AG20443 (cell line): ENCODE data around the gene IFITM5.
A peak's percentile ranks its signal among the peaks of the same experiment; 100 is the strongest.

Experiments
- DNase-seq: peaks from one replicate; pipeline ENCODE4 v3.0.0; 2012; ENCODE audit warnings: low spot score, mixed read lengths

Gene IFITM5

GRCh38 chr11:266676-267439, 32.5 kb downstream of the IFITM5 start:
- no peak for DNase-seq

DNA sequence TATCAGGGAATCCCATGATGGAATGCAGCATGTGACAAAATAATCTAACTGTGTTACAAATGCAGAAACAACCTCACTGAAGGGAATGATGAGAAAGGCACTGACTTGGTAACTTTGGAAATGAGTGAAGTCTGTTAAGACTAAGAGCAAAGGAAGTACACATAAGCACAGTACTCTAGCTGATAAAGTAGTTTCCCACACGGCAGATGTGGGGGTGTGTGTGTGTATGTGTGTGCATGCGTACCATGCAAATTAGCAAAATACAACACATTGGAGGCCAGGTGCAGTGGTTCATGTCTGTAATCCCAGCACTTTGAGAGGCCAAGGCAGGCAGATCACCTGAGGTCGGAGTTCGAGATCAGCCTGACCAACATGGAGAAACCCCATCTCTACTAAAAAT, 37.7 kb downstream of the IFITM5 start:
- DNase-seq, result no peak

GRCh38 chr11:259413-259812, 39.9 kb downstream of the IFITM5 start:
- no peak for DNase-seq

- no peak for DNase-seq
Measured at GRCh38 chr11:257766-258493, 41.4 kb downstream of the IFITM5 start.

GRCh38 chr11:256952-257737, 42.2 kb downstream of the IFITM5 start:
- DNase-seq, result no peak

DNA sequence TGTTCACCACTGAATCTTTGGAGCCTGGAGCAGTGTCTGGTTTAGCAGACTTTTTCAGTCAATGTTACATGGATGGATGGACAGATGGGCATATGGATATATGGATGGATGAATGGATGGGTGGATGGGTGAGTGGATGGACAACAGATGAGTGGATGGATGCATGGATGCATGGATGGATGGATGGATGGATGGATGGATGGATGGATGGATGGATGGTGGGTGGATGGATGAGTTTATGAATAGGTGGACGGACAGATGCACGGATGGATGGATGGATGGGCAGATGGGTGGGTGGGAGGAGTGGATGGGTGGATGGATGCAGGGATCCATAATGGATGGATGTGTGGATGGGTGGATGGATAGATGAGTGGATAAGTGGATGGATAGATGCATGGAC, 43.5 kb downstream of the IFITM5 start:
- no peak for DNase-seq

DNA sequence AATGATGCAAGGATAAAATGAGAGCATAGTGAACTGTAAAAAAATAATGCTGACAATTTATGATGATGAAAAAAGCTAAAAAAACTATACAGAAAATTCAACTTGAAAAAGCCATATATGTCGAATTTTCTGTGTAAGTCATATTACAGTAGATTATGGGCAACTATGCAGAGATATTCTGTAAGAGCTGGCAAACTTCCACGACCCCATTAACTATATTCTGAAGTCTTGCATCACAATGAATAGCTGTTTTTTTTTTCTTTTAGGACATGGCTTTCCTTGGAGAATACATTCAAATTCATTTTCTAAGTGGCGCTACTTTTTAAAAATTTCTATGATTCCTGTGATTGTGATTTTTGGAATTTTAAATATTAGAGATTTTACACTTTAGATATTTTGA, 44.1 kb downstream of the IFITM5 start:
- DNase-seq, result no peak

- DNase-seq, result no peak
Measured at GRCh38 chr11:253886-254270, 45.4 kb downstream of the IFITM5 start.

GRCh38 chr11:253160-253885, 46.0 kb downstream of the IFITM5 start:
- DNase-seq, result no peak

- no peak for DNase-seq
Measured at GRCh38 chr11:252666-253065, 46.7 kb downstream of the IFITM5 start.

DNA sequence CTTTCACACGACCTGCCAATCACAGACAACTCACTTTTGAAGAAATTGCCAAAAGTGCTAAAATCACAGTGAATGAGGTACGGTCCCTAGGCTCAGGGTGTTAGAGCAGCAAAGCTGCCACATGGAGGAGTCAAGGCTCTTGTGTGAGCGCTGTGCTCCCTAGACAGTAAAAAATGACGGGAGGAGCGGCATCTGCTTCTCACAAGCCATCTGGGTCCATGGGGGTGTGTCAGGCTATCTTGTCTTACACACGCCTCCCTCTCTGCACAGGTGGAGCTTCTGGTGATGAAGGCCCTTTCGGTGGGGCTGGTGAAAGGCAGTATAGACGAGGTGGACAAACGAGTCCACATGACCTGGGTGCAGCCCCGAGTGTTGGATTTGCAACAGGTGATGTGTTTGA, 47.8 kb downstream of the IFITM5 start:
- DNase-seq, result no peak

DNA sequence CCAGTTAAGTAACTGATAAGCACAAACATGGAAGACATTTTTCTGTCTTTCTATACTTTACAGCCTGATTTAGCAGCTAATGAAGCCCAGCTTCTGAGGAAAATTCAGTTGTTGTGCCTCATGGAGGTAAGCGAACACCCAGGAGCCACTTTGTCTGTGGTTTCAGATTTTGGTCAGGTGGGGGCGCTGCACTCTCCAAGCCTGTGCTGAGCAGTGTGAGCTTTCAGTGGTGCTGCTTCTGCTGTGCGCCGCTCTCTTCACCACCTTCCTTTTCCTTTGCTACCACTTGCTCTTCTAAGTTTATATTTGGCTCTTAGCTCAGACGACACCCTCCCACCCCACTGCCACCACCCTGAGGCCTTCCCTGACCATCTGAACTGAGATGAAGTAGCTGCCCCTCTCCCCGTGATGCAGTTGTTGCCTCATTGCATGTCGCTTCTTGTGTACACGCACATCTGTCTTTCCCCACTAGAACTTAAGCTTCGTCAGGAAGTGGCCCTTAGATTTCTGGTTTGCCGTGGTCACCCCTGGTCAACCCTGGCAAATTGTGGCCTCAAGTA, 48.5 kb downstream of the IFITM5 start:
- peak; percentile 67 for DNase-seq

DNA sequence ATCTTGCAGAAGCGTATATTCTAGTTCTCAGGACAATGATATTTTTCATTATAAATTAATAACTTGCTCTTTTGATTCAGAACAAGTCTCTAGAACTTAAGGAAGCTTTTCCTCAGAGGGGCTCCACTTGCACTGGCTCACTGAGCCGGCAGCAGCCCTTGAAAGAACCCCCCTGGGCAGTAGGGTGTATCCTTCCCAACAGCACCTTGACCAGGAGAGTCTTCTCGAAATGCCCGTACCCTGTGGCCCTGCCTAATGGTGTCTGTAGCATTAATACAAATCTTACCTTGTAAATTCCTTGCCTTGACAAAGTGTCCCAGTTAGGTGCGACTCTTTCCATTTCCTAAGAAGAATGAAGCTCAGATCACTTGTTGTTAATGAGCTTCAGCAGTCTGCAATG, 49.1 kb downstream of the IFITM5 start:
- no peak for DNase-seq

GRCh38 chr11:249062-249461, 50.3 kb downstream of the IFITM5 start:
- no peak for DNase-seq
